ENCODE results near the gene ATG16L2.

DNA sequence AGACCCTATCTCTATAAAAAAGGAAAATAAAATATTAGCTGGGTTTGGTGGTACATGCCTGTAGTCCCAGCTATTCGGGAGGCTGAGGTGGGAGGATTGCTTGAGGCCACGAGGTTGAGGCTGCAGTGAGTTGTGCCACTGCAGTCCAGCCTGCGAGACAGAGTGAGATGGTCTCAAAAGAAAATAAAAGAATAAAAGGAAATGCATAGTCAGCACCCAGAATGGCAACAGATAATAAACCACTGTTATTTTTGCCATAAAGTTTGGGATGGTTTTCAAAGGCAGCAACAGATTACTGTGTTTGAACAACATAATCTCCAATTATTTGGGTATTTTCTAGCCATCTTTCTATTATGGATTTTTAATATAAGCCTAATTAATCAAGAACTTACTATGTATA, 61.9 kb downstream of the ATG16L2 start:
- TF ChIP-seq, protein P1, sequence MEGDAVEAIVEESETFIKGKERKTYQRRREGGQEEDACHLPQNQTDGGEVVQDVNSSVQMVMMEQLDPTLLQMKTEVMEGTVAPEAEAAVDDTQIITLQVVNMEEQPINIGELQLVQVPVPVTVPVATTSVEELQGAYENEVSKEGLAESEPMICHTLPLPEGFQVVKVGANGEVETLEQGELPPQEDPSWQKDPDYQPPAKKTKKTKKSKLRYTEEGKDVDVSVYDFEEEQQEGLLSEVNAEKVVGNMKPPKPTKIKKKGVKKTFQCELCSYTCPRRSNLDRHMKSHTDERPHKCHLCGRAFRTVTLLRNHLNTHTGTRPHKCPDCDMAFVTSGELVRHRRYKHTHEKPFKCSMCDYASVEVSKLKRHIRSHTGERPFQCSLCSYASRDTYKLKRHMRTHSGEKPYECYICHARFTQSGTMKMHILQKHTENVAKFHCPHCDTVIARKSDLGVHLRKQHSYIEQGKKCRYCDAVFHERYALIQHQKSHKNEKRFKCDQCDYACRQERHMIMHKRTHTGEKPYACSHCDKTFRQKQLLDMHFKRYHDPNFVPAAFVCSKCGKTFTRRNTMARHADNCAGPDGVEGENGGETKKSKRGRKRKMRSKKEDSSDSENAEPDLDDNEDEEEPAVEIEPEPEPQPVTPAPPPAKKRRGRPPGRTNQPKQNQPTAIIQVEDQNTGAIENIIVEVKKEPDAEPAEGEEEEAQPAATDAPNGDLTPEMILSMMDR (IDR thresholded peaks at IDR 0.05; ENCODE audit: insufficient read depth, low read length, poor library complexity, severe bottlenecking), result no peak
- no peak for TF ChIP-seq EZH2phosphoT487 (conservative IDR thresholded peaks at IDR 0.05; ENCODE audit: low read length)
